K562 (cell line): ENCODE results near the gene VPS13D. TPM values are rescaled to one million over a fixed set of nuclear protein-coding genes. Genes with fewer than 3 reads are reported as not detected.
A peak's percentile ranks its signal among the peaks of the same experiment; 100 is the strongest.

Source experiments
- BRD9 ChIP-seq: fragments of 450-650 bp; IDR thresholded peaks from 2 replicates; pipeline ENCODE4 v1.6.1; 2018; ENCODE audit warnings: low read depth; ENCODE audit not compliant: partially characterized antibody
- CBFB ChIP-seq: sonication (generic); formaldehyde crosslinking; IDR thresholded peaks from 2 replicates; pipeline ENCODE4 v1.4.0; 2020; ENCODE audit warnings: mild to moderate bottlenecking, missing genetic modification reagents
- CBX3 ChIP-seq, 2 experiments: IDR thresholded peaks; 1 replicate in 1 of 2; 2 replicates in 1 of 2; pipeline ENCODE4 v1.6.1; 2012; ENCODE audit warnings: inconsistent platforms in 2 of 2, low read length in 2 of 2, borderline replicate concordance in 1 of 2, control low read depth in 1 of 2
- GTF2E2 ChIP-seq: fragments of 200-800 bp; sonication (Bioruptor generic); IDR thresholded peaks from 2 replicates; pipeline ENCODE4 v1.6.1; 2016; ENCODE audit warnings: missing genetic modification characterization, missing compliant biosample characterization
- MAFK ChIP-seq: IDR thresholded peaks from 2 replicates; pipeline ENCODE4 v1.6.1; 2011; ENCODE audit warnings: low read length, improper control_type of control experiment
- NONO ChIP-seq, 2 experiments: fragments of 200-400 bp in 1 of 2; fragments of 450-650 bp in 1 of 2; formaldehyde crosslinking in 1 of 2; IDR thresholded peaks; 2 replicates each; pipeline ENCODE4 v1.6.1; 2017; ENCODE audit warnings: low read depth in 2 of 2, mild to moderate bottlenecking in 2 of 2, moderate library complexity in 2 of 2, low read length in 1 of 2
- RAD21 ChIP-seq, 2 experiments: fragments of 250-450 bp in 1 of 2; fragments of 450-650 bp in 1 of 2; sonication (Bioruptor Pico) in 1 of 2; formaldehyde crosslinking in 1 of 2; IDR thresholded peaks in 1 of 2; conservative IDR thresholded peaks in 1 of 2; 2 replicates each; pipeline versions ENCODE4 v1.4.0 to v1.8.0; 2020 to 2022; ENCODE audit warnings: mild to moderate bottlenecking in 2 of 2, moderate library complexity in 1 of 2
- RBFOX2 ChIP-seq: fragments of 200-400 bp; formaldehyde crosslinking; IDR thresholded peaks from 2 replicates; pipeline ENCODE4 v1.6.1; 2017; ENCODE audit warnings: low read depth, mild to moderate bottlenecking, low read length, moderate library complexity
- RFX5 ChIP-seq: IDR thresholded peaks from 2 replicates; pipeline ENCODE4 v1.6.1; 2011; ENCODE audit warnings: low read depth, mild to moderate bottlenecking, improper control_type of control experiment, low read length
- SPI1 ChIP-seq: IDR thresholded peaks from 2 replicates; pipeline ENCODE4 v1.6.1; 2011; ENCODE audit warnings: low read depth, low read length, control low read depth, borderline replicate concordance
- U2AF2 ChIP-seq: fragments of 200-400 bp; formaldehyde crosslinking; optimal IDR thresholded peaks from 2 replicates; pipeline ENCODE3; 2017; ENCODE audit warnings: low read depth, mild to moderate bottlenecking, low read length
- polyA plus RNA-seq, 8 experiments: library from polyadenylated mRNA; depleted of rRNA in 4 of 8; stranded (reverse) in 5 of 8; unstranded in 3 of 8; fragments of >200 nt; fragmentation: Nextera tagmentation in 2 of 8; fragmentation: Illumina TruSeq in 1 of 8; extraction: Ambion mirVana in 2 of 8; extraction: Trizol in 1 of 8; gene quantifications; 2 replicates each; pipeline versions ENCODE4 v1.2.1 to v1.2.3, GENCODE V29; 2011 to 2014; ENCODE audit warnings: inconsistent platforms in 1 of 8, missing spikeins in 1 of 8
- total RNA-seq, 7 experiments: library from RNA; depleted of rRNA in 6 of 7; stranded (reverse); fragments of >200 nt in 6 of 7; fragmentation: Illumina TruSeq in 2 of 7; extraction: Trizol in 2 of 7; gene quantifications; 2 replicates each; pipeline versions ENCODE4 v1.2.1 to v1.2.3, GENCODE V29; 2011 to 2021; ENCODE audit warnings: low replicate concordance in 1 of 7
- TF ChIP-seq, protein P1 (sequence below): sonication (generic); formaldehyde crosslinking; IDR thresholded peaks from 2 replicates; pipeline ENCODE4 v1.8.0; 2022; ENCODE audit warnings: mild to moderate bottlenecking, missing genetic modification reagents, borderline replicate concordance
- TF ChIP-seq, protein P2 (sequence below), 2 experiments: fragments of 450-650 bp in 1 of 2; sonication (generic) in 1 of 2; formaldehyde crosslinking in 1 of 2; IDR thresholded peaks; 2 replicates each; pipeline versions ENCODE4 v1.7.1 to v1.9.0; 2016 to 2022; ENCODE audit warnings: inconsistent platforms in 1 of 2, mild to moderate bottlenecking in 1 of 2, missing genetic modification reagents in 1 of 2
- TF ChIP-seq, protein P3 (sequence below): IDR thresholded peaks from 3 replicates; pipeline ENCODE4 v1.6.1; 2011; ENCODE audit warnings: borderline replicate concordance, mild to moderate bottlenecking; ENCODE audit not compliant: insufficient read length, insufficient read depth

Gene VPS13D
- total and polyA plus RNA-seq, 9 of the 15 experiments (the other 6 are each of a cell fraction or from before 2014, with no cell fraction given), result 6.1 to 51.5 (median 38.5) TPM

DNA sequence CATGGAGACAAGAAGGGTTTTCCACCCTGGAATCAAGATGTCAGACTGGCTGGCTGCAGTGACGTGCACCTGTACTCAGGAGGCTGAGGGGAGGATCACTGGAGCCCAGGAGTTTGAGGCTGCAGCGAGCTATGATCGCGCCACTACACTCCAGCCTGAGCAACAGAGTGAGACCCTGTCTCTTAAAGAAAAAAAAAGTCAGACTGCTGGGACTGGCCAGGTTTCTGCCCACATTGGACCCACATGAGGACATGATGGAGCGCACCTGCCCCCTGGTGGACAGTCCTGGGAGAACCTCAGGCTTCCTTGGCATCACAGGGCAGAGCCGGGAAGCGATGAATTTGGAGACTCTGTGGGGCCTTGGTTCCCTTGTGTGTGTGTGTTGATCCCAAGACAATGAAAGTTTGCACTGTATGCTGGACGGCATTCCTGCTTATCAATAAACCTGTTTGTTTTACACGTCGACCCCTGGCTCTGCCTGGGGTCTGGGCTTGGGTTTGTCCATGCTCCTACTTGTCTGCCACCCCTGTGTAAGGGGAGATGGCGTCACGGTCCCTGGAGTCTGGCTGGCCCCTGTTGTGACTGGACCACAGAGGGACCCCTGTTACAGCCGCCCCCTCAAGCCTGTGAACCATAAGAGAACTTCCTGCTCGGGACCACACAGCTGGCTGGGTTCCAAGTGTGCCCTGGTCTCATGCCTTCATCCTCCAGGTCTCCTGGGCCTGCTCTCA, 20.9 kb upstream of the VPS13D start (continued):
- TF ChIP-seq, protein P1, sequence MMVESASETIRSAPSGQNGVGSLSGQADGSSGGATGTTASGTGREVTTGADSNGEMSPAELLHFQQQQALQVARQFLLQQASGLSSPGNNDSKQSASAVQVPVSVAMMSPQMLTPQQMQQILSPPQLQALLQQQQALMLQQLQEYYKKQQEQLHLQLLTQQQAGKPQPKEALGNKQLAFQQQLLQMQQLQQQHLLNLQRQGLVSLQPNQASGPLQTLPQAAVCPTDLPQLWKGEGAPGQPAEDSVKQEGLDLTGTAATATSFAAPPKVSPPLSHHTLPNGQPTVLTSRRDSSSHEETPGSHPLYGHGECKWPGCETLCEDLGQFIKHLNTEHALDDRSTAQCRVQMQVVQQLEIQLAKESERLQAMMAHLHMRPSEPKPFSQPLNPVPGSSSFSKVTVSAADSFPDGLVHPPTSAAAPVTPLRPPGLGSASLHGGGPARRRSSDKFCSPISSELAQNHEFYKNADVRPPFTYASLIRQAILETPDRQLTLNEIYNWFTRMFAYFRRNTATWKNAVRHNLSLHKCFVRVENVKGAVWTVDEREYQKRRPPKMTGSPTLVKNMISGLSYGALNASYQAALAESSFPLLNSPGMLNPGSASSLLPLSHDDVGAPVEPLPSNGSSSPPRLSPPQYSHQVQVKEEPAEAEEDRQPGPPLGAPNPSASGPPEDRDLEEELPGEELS (CRISPR knock-in tag), result no peak
- TF ChIP-seq CBX3 (IDR thresholded peaks at IDR 0.05; ENCODE audit: borderline replicate concordance in 1 of 2, low read length in 2 of 2) (no peak), SPI1 (no peak), U2AF2 (no peak), NONO (IDR thresholded peaks at IDR 0.05; ENCODE audit: low read depth in 2 of 2, low read length in 1 of 2) (no peak), GTF2E2 (tag) (no peak), CBFB (CRISPR knock-in tag) (no peak), RAD21 (CRISPR knock-in tag; conservative IDR thresholded peaks at IDR 0.05 in 1 of 2, IDR thresholded peaks at IDR 0.05 in 1 of 2) (peak; percentile 98 to 99), BRD9 (no peak), RFX5 (no peak), MAFK (no peak), RBFOX2 (no peak)
- TF ChIP-seq, protein P2, sequence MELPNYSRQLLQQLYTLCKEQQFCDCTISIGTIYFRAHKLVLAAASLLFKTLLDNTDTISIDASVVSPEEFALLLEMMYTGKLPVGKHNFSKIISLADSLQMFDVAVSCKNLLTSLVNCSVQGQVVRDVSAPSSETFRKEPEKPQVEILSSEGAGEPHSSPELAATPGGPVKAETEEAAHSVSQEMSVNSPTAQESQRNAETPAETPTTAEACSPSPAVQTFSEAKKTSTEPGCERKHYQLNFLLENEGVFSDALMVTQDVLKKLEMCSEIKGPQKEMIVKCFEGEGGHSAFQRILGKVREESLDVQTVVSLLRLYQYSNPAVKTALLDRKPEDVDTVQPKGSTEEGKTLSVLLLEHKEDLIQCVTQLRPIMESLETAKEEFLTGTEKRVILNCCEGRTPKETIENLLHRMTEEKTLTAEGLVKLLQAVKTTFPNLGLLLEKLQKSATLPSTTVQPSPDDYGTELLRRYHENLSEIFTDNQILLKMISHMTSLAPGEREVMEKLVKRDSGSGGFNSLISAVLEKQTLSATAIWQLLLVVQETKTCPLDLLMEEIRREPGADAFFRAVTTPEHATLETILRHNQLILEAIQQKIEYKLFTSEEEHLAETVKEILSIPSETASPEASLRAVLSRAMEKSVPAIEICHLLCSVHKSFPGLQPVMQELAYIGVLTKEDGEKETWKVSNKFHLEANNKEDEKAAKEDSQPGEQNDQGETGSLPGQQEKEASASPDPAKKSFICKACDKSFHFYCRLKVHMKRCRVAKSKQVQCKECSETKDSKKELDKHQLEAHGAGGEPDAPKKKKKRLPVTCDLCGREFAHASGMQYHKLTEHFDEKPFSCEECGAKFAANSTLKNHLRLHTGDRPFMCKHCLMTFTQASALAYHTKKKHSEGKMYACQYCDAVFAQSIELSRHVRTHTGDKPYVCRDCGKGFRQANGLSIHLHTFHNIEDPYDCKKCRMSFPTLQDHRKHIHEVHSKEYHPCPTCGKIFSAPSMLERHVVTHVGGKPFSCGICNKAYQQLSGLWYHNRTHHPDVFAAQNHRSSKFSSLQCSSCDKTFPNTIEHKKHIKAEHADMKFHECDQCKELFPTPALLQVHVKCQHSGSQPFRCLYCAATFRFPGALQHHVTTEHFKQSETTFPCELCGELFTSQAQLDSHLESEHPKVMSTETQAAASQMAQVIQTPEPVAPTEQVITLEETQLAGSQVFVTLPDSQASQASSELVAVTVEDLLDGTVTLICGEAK (IDR thresholded peaks at IDR 0.05), result no peak
- TF ChIP-seq, protein P2 (CRISPR knock-in tag; IDR thresholded peaks at IDR 0.05), result no peak
- TF ChIP-seq, protein P3, sequence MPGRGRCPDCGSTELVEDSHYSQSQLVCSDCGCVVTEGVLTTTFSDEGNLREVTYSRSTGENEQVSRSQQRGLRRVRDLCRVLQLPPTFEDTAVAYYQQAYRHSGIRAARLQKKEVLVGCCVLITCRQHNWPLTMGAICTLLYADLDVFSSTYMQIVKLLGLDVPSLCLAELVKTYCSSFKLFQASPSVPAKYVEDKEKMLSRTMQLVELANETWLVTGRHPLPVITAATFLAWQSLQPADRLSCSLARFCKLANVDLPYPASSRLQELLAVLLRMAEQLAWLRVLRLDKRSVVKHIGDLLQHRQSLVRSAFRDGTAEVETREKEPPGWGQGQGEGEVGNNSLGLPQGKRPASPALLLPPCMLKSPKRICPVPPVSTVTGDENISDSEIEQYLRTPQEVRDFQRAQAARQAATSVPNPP, result no peak
